Neural progenitor cell (in vitro differentiated cells): ENCODE data around the gene PVALB. TPM values are rescaled to one million over a fixed set of nuclear protein-coding genes. Genes with fewer than 3 reads are reported as not detected.

ENCODE experiments used
- DNase-seq: peaks from one replicate; pipeline ENCODE4 v3.0.0-alpha.2; 2016; ENCODE audit warnings: low spot score
- H2AFZ ChIP-seq: fragments of 200-600 bp; sonication (generic); replicated peaks from 2 replicates; pipeline ENCODE4 v1.6.1; 2016; ENCODE audit warnings: antibody characterized with exemption
- H3F3A ChIP-seq: fragments of 200-600 bp; sonication (generic); 2 replicates; pipeline ENCODE4 v1.6.1; 2016; ENCODE audit warnings: antibody characterized with exemption, low read depth
- H3K27ac ChIP-seq: fragments of 200-600 bp; sonication (generic); 2 replicates; pipeline ENCODE4 v1.5.1; 2016; ENCODE audit warnings: mild to moderate bottlenecking
- H3K27me3 ChIP-seq: fragments of 200-600 bp; sonication (generic); 2 replicates; pipeline ENCODE4 v1.6.1; 2016; ENCODE audit warnings: mild to moderate bottlenecking, moderate library complexity
- H3K36me3 ChIP-seq: fragments of 200-600 bp; sonication (generic); 2 replicates; pipeline ENCODE4 v1.5.1; 2016
- H3K4me1 ChIP-seq: fragments of 200-600 bp; sonication (generic); 2 replicates; pipeline ENCODE4 v1.6.1; 2016; ENCODE audit warnings: mixed run types
- H3K4me2 ChIP-seq: fragments of 200-600 bp; sonication (generic); 2 replicates; pipeline ENCODE4 v1.6.1; 2016
- H3K4me3 ChIP-seq: fragments of 200-600 bp; sonication (generic); 2 replicates; pipeline ENCODE4 v1.5.1; 2016
- H3K79me2 ChIP-seq: fragments of 200-600 bp; sonication (generic); 2 replicates; pipeline ENCODE4 v1.6.1; 2016; ENCODE audit warnings: low read depth
- H3K9ac ChIP-seq: fragments of 200-600 bp; sonication (generic); 2 replicates; pipeline ENCODE4 v1.6.1; 2016
- H3K9me3 ChIP-seq: fragments of 200-600 bp; sonication (generic); 2 replicates; pipeline ENCODE4 v1.5.1; 2016; ENCODE audit warnings: low read depth
- H4K20me1 ChIP-seq: fragments of 200-600 bp; sonication (generic); 2 replicates; pipeline ENCODE4 v1.6.1; 2016; ENCODE audit warnings: low read depth
- H3K27ac Mint-ChIP-seq: 3 replicates; pipeline ENCODE4 v1.8.0; 2021; ENCODE audit warnings: mixed read lengths
- H3K27me3 Mint-ChIP-seq: 2 replicates; pipeline ENCODE4 v1.8.0; 2022; ENCODE audit warnings: low read depth, mild to moderate bottlenecking, inconsistent platforms, moderate library complexity, mixed read lengths; ENCODE audit not compliant: insufficient read depth
- H3K36me3 Mint-ChIP-seq: 3 replicates; pipeline ENCODE4 v1.8.0; 2021; ENCODE audit warnings: mixed read lengths
- H3K4me1 Mint-ChIP-seq: 3 replicates; pipeline ENCODE4 v1.8.0; 2021; ENCODE audit warnings: mixed read lengths
- H3K4me3 Mint-ChIP-seq: 3 replicates; pipeline ENCODE4 v1.8.0; 2021; ENCODE audit warnings: mild to moderate bottlenecking, moderate library complexity, mixed read lengths
- H3K9me3 Mint-ChIP-seq: 3 replicates; pipeline ENCODE4 v1.8.0; 2020; ENCODE audit warnings: mixed read lengths
- CTCF ChIP-seq: fragments of 200-600 bp; sonication (generic); IDR thresholded peaks from 2 replicates; pipeline ENCODE4 v1.5.1; 2017; ENCODE audit warnings: antibody characterized with exemption, mild to moderate bottlenecking
- EZH2 ChIP-seq: fragments of 200-600 bp; sonication (generic); IDR thresholded peaks from 2 replicates; pipeline ENCODE4 v1.6.1; 2017; ENCODE audit warnings: antibody characterized with exemption, mild to moderate bottlenecking, moderate library complexity
- EZH2phosphoT487 ChIP-seq: fragments of 200-600 bp; sonication (generic); IDR thresholded peaks from 2 replicates; pipeline ENCODE4 v1.6.1; 2017; ENCODE audit warnings: antibody characterized with exemption
- total RNA-seq: library from RNA; depleted of rRNA; stranded (reverse); fragments of >200 nt; gene quantifications from 2 replicates; pipeline ENCODE4 v1.2.3, GENCODE V29; 2015; ENCODE audit warnings: low replicate concordance

Gene PVALB
- total RNA-seq, 1 donor from 2014 or later, result not detected

GRCh38 chr22:36863979-36864378 is 47.1 kb upstream of the PVALB start:
- Mint-ChIP-seq H3K9me3 (no peaks in the 10 kb centered on the region), H3K4me1 (no peaks in the 10 kb centered on the region), H3K27me3 (peaks cover 18% of the 10 kb centered on the region), H3K4me3 (no peak overlapping the region), H3K27ac (no peak overlapping the region), H3K36me3 (no peaks in the 10 kb centered on the region)
- Histone ChIP-seq H3K4me3 (no peak overlapping the region), H3K27ac (no peak overlapping the region), H3K36me3 (no peaks in the 10 kb centered on the region), H3K27me3 (peaks cover 14% of the 10 kb centered on the region), H3K9me3 (no peaks in the 10 kb centered on the region), H3K9ac (no peak overlapping the region), H3K79me2 (no peaks in the 10 kb centered on the region), H3F3A (no peaks in the 10 kb centered on the region), H3K4me2 (no peak overlapping the region), H4K20me1 (no peaks in the 10 kb centered on the region), H3K4me1 (no peaks in the 10 kb centered on the region), H2AFZ (no peak overlapping the region)
- DNase-seq, result no peak
- TF ChIP-seq EZH2phosphoT487, result no peak
- TF ChIP-seq EZH2, result no peak
- TF ChIP-seq CTCF, result no peak

- peaks cover 21% of the 10 kb centered on the region for H3K27me3 ChIP-seq
- peaks cover 18% of the 10 kb centered on the region for H3K27me3 Mint-ChIP-seq
- no peaks in the 10 kb centered on the region for H3K36me3 ChIP-seq
- no peaks in the 10 kb centered on the region for H3K4me1 ChIP-seq
- H3F3A ChIP-seq, result no peaks in the 10 kb centered on the region
- no peak for DNase-seq
- H3K9me3 Mint-ChIP-seq, result no peaks in the 10 kb centered on the region
- no peak overlapping the region for H3K9ac ChIP-seq
- no peaks in the 10 kb centered on the region for H3K79me2 ChIP-seq
- H3K4me3 ChIP-seq, result no peak overlapping the region
- H3K27ac ChIP-seq, result no peak overlapping the region
- H3K36me3 Mint-ChIP-seq, result no peaks in the 10 kb centered on the region
- no peak overlapping the region for H3K4me2 ChIP-seq
- H4K20me1 ChIP-seq, result no peaks in the 10 kb centered on the region
- H3K9me3 ChIP-seq, result no peaks in the 10 kb centered on the region
- no peak overlapping the region for H2AFZ ChIP-seq
- H3K4me1 Mint-ChIP-seq, result no peaks in the 10 kb centered on the region
- H3K4me3 Mint-ChIP-seq, result no peak overlapping the region
- TF ChIP-seq EZH2, result no peak
- no peak overlapping the region for H3K27ac Mint-ChIP-seq
Measured at GRCh38 chr22:36863281-36863680, 46.4 kb upstream of the PVALB start.

GRCh38 chr22:36862251-36863242 is 45.7 kb upstream of the PVALB start:
- TF ChIP-seq EZH2, result no peak
- no peak for TF ChIP-seq EZH2phosphoT487
- no peak for TF ChIP-seq CTCF
- peaks cover 29% of the 10 kb centered on the region for H3K27me3 ChIP-seq
- no peak overlapping the region for H3K27ac ChIP-seq

More at GRCh38 chr22:36862251-36863242, 45.7 kb upstream of the PVALB start:
- no peak overlapping the region for H2AFZ ChIP-seq
- H3K79me2 ChIP-seq, result no peaks in the 10 kb centered on the region
- no peak for DNase-seq
- Mint-ChIP-seq H3K9me3 (no peaks in the 10 kb centered on the region), H3K27ac (no peak overlapping the region), H3K4me3 (no peak overlapping the region), H3K4me1 (no peaks in the 10 kb centered on the region), H3K36me3 (no peaks in the 10 kb centered on the region), H3K27me3 (peaks cover 18% of the 10 kb centered on the region)
- H3K9me3 ChIP-seq, result no peaks in the 10 kb centered on the region
- H3F3A ChIP-seq, result no peaks in the 10 kb centered on the region
- H3K4me2 ChIP-seq, result no peak overlapping the region
- no peak overlapping the region for H3K4me3 ChIP-seq
- no peaks in the 10 kb centered on the region for H4K20me1 ChIP-seq
- H3K36me3 ChIP-seq, result no peaks in the 10 kb centered on the region
- no peak overlapping the region for H3K9ac ChIP-seq
- H3K4me1 ChIP-seq, result no peaks in the 10 kb centered on the region
